SKM-1 treated with dmso at 0.1 percent for 144 hours (cell line): Measurements from ENCODE around the gene SYT5.
"Not testable (repeated sequence)": the region's sequence is repeated elsewhere in the genome, so short reads cannot be mapped to it uniquely, and the experiment has no call there.

ENCODE experiments used
- DNase-seq: peaks from one replicate; lab custom pipeline; 2025; ENCODE audit not compliant: unreplicated experiment; lab: John Stamatoyannopoulos, UW

Gene SYT5

GRCh38 chr19:55172318-55172717 lies 7.8 kb downstream of the SYT5 start:
- not testable (repeated sequence) for DNase-seq

- no peak for DNase-seq
These were observed 8.6 kb downstream of the SYT5 start for GRCh38 chr19:55171440-55171839.

DNA sequence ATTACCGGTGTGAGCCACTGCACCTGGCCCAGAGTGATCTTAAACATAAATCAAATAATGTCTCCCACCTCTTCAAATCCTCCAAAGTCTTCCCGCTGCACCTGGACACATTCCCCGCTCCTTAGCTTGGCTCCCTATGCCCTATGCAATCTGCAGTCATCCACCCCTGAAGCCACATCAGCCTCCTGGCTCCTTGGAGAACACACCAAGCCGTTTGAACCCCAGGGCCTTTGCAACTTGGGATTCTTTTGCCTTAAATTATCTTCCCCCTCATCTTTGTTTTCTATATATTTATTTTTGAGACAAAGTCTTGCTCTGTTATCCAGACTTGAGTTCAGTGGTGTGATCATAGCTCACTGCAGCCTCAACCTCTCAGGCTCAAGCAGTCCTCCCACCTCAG lies 11.0 kb downstream of the SYT5 start:
- no peak for DNase-seq

- peak; percentile 83 for DNase-seq
These were observed 13.4 kb downstream of the SYT5 start, which contains the start of gene DNAAF3 for GRCh38 chr19:55166530-55167268. Gene DNAAF3, minus strand, starts transcription at chr19:55166613. Its CDS starts 200 bp downstream, at chr19:55166413.

DNA sequence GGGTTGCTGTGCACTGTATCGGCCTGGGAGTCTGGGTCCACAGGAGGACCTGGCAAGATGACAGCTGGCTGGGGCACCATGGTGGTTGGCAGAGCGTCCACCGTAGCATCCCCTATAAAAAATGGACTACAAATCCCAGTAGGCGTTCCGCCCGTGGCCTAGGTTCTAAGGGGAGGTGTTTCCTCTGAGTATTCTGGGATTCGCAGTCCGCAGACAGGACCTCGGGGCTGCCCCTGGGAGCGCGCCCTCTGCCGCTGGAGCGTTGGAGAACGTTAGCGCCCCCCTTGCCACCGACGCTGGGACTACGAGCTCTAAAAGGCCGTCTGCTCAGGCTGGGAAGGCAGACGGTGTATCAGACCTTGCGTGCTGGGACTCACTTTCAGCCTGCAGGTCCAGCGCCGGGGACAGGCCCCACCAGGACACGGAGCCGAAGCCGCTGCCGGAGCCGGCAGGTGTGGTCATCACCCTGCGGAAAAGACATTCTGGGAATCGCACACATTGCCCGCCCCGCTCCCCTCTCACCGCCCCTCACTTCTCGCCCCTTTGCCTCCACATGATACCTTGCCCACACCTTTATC lies 14.0 kb downstream of the SYT5 start:
- peak; percentile 73 for DNase-seq

DNA sequence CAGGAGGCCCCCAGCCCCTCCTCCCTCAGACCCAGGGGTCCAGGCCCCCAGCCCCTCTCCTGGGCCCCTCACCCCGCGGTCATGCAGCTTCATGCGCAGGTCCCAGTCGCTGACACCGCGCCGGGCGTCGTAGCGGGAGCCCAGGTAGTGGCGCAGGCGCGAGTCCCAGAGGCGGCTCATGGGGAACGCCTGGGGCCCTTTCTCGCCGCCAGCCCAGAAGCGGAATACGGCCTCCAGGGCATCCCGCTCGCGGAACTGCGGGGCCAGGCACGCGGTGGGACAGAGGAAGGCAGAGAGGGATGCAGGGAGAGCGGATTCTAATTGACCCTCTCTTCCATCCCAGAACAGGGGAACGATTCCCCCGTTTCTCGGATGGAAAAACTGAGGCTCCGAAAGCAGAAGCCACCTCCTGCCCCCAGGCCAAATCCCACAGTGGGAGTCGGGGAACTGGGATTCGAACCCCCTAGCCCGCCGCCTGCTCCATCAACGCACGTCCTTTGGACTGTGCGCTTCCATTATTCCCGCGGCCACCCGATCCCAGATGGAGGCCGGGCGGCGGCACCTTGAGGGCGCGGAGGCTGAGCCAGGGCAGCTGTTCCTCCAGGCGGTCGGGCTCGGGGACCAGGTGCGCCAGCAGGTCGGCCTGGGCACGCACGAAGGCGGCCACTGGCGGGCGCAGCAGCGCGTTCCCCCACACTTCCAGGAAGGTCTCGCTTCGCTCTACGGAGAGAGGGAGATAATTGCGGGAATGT lies 18.3 kb downstream of the SYT5 start:
- DNase-seq: no peak

- no peak for DNase-seq
These were observed 19.1 kb downstream of the SYT5 start for GRCh38 chr19:55160986-55161365.

- peak; percentile 74 for DNase-seq
These were observed 19.7 kb downstream of the SYT5 start for GRCh38 chr19:55160128-55160985.

DNA sequence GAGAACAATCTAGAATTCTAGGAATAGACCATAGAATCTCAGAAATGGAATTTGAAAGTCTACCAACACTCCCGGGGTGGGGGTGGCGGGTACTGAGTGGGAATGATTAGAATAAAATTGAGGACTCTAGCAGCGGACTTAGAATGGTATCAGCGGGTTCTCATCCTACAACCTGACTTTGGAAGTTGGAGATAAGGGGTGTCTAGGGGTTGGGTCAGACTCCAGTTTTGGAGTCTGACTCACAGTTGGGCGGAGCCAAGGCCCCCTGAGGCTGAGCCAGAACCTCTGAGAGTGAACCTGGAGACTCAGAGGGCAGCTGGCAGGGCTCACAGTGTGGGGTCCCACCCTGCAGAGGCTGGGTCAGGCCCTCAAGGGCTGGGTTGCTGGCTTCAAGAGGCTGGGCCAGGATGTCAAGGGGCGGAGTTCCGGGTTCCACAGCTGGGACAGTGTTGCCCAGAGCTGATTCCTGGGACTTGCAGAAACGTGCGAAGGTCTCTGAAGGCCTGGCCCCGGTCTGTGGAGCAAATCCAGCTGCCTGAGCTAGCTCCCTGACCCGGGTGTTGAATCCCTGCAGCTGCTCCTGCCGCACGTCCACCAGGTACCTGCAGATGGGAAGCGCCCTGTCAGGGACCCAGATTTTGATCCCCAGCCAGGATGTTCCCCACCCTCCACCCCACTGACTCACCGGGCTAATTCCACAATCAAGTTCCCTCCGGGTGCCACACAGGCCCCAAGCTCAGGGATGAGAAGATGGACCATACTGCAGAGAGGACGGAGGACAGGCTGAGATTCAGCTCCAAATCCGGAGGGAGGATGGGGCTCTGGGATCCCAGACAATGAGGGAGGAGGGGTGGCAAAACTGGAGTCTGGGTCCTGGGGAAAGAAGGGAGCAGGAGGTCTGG lies 21.0 kb downstream of the SYT5 start:
- no peak for DNase-seq

DNA sequence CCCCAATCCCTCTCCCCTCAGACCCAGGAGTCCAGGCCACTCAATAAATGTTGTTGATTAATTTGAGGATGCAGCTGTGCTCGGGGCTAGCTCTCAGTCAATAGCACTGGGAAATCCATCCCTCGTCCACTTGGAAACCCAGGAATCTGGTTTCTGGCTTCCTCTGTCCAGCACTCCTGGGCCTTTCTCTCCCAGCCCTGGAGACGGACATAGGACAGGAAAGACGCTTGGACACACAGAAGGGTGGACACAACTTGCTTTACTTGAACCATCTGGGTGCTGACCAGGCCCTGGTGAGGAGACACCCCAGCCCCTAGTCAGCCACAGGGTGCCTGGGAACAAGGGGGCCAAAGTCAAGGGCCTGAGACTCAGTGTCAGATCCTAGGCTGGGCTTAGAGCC lies 21.7 kb downstream of the SYT5 start:
- no peak for DNase-seq

- DNase-seq: no peak
These were observed 22.8 kb downstream of the SYT5 start, which contains the start of gene TNNI3 for GRCh38 chr19:55157064-55157908. Gene TNNI3, minus strand, starts transcription at chr19:55157732. Its CDS starts 143 bp downstream, at chr19:55157589.

- no peak for DNase-seq
These were observed 23.7 kb downstream of the SYT5 start for GRCh38 chr19:55156202-55157063.

GRCh38 chr19:55155784-55156183 lies 24.3 kb downstream of the SYT5 start:
- DNase-seq: not testable (repeated sequence)

GRCh38 chr19:55153652-55154264 lies 26.3 kb downstream of the SYT5 start:
- DNase-seq: no peak

DNA sequence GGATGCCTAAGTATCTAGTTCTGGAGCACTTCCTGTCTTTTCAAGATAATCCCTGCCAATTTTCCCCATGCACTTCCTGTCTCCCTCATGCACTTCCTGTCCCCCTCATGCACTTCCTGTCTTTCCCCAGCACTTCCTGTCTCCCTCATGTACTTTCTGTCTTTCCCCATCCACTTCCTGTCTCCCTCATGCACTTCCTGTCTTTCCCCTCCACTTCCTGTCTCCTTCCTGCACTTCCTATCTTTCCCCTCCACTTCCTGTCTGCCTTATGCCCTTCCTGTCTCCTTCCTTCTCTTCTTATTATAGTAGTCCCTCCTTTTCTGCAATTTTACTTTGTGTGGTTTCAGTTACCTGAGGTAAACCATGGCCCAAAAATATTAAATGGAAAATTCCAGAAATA lies 28.1 kb downstream of the SYT5 start:
- DNase-seq: peak; percentile 2

GRCh38 chr19:55149078-55150003 lies 30.7 kb downstream of the SYT5 start, which contains the start of gene TNNT1:
Gene TNNT1, minus strand, starts transcription at chr19:55149206. Its CDS starts 2,049 bp downstream, at chr19:55147157.
- no peak for DNase-seq
